GM06990 (cell line): ENCODE measurements around the gene OPTC.

Experiments used
- DNase-seq: peaks from one replicate; pipeline ENCODE4 v3.0.0-alpha.2; 2011; ENCODE audit not compliant: insufficient read length; ENCODE audit errors: extremely low read depth
- H3K27me3 ChIP-seq: replicated peaks from 2 replicates; pipeline ENCODE4 v1.6.0; 2011; ENCODE audit warnings: low read length; ENCODE audit not compliant: control insufficient read depth, insufficient read depth
- H3K36me3 ChIP-seq: 2 replicates; pipeline ENCODE4 v1.5.1; 2011; ENCODE audit warnings: low read length; ENCODE audit not compliant: control insufficient read depth, insufficient read depth
- H3K4me3 ChIP-seq: replicated peaks from 2 replicates; pipeline ENCODE4 v1.5.1; 2011; ENCODE audit warnings: low read depth, mild to moderate bottlenecking, control low read depth, low read length
- CTCF ChIP-seq: IDR thresholded peaks from 2 replicates; pipeline ENCODE4 v1.5.1; 2011; ENCODE audit warnings: low read length, control low read depth, mild to moderate bottlenecking, inconsistent platforms; ENCODE audit not compliant: insufficient read depth, poor library complexity, severe bottlenecking

OPTC gene

GRCh38 chr1:203555076-203555475 is 61.1 kb downstream of the OPTC start:
- Histone ChIP-seq H3K36me3 (no peaks in the 10 kb centered on the region), H3K27me3 (no peaks in the 10 kb centered on the region), H3K4me3 (no peak overlapping the region)
- TF ChIP-seq CTCF: no peak
- DNase-seq: no peak

GRCh38 chr1:203555511-203556046 is 61.6 kb downstream of the OPTC start:
- Histone ChIP-seq H3K36me3 (no peaks in the 10 kb centered on the region), H3K27me3 (no peaks in the 10 kb centered on the region), H3K4me3 (no peak overlapping the region)
- no peak for DNase-seq
- TF ChIP-seq CTCF: no peak

- no peak for DNase-seq
- no peak overlapping the region for H3K4me3 ChIP-seq
- H3K36me3 ChIP-seq: no peaks in the 10 kb centered on the region
- TF ChIP-seq CTCF: no peak
- H3K27me3 ChIP-seq: no peaks in the 10 kb centered on the region
These were observed 62.3 kb downstream of the OPTC start for GRCh38 chr1:203556047-203556851.

GRCh38 chr1:203557390-203557789 is 63.4 kb downstream of the OPTC start:
- H3K36me3 ChIP-seq: no peaks in the 10 kb centered on the region
- no peak for DNase-seq
- H3K27me3 ChIP-seq: no peaks in the 10 kb centered on the region; the same call in 1 of the 2 replicates
- H3K4me3 ChIP-seq: no peak overlapping the region
- TF ChIP-seq CTCF: no peak

GRCh38 chr1:203558064-203558760 is 64.3 kb downstream of the OPTC start:
- Histone ChIP-seq H3K36me3 (no peaks in the 10 kb centered on the region), H3K4me3 (no peak overlapping the region), H3K27me3 (no peaks in the 10 kb centered on the region; the same call in 1 of the 2 replicates)
- no peak for TF ChIP-seq CTCF
- DNase-seq: no peak
